GM12891 (cell line): Measurements from ENCODE around the gene KCNMB2.

Source experiments
- DNase-seq: peaks from one replicate; pipeline ENCODE4 v3.0.0; 2011; ENCODE audit warnings: low spot score; ENCODE audit not compliant: insufficient read length
- FAIRE-seq: peaks from 2 replicates; lab custom pipeline; 2011; peaks lifted over from hg19 to GRCh38; lab: Jason Lieb, UNC
- PAX5 ChIP-seq: IDR thresholded peaks from 2 replicates; pipeline ENCODE4 v1.6.1; 2011; ENCODE audit warnings: low read length, moderate library complexity, mild to moderate bottlenecking; ENCODE audit not compliant: insufficient read depth, severe bottlenecking
- POLR2A ChIP-seq: IDR thresholded peaks from 2 replicates; pipeline ENCODE4 v1.6.1; 2011; ENCODE audit warnings: low read depth, low read length, control low read depth
- POLR2AphosphoS5 ChIP-seq: IDR thresholded peaks from 2 replicates; pipeline ENCODE4 v1.6.1; 2011; ENCODE audit warnings: low read depth, low read length, control low read depth
- POU2F2 ChIP-seq: IDR thresholded peaks from 2 replicates; pipeline ENCODE4 v1.6.1; 2011; ENCODE audit warnings: low read depth, mild to moderate bottlenecking, control low read depth, low read length, moderate library complexity
- SPI1 ChIP-seq: IDR thresholded peaks from 2 replicates; pipeline ENCODE4 v1.6.1; 2011; ENCODE audit warnings: low read depth, low read length, control low read depth
- TAF1 ChIP-seq: IDR thresholded peaks from 2 replicates; pipeline ENCODE4 v1.6.1; 2011; ENCODE audit warnings: low read depth, low read length, control low read depth

Gene KCNMB2

DNA sequence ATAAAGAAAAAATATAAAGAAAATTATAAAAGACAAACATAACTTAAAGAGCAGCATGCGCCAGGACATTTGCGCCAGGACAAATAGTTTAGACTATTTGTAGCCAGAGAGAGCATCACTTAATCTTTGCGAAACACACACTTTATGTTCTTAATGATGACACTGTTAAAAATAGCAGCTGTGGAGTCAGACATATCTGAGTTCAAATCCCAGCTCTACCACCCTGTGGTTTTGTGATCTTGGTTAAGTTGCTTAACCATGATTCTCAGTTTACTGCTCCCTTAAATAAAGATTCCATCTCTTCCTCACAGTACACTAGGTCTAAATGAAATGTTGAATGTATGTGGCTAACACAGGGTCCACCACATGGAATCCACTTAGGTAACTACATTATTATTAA lies 31.4 kb downstream of the KCNMB2 start:
- no peak for TF ChIP-seq PAX5
- TF ChIP-seq SPI1 = no peak
- no peak for TF ChIP-seq TAF1
- TF ChIP-seq POU2F2 = no peak
- no peak for TF ChIP-seq POLR2A
- no peak for TF ChIP-seq POLR2AphosphoS5
- FAIRE-seq = no peak
- no peak for DNase-seq

DNA sequence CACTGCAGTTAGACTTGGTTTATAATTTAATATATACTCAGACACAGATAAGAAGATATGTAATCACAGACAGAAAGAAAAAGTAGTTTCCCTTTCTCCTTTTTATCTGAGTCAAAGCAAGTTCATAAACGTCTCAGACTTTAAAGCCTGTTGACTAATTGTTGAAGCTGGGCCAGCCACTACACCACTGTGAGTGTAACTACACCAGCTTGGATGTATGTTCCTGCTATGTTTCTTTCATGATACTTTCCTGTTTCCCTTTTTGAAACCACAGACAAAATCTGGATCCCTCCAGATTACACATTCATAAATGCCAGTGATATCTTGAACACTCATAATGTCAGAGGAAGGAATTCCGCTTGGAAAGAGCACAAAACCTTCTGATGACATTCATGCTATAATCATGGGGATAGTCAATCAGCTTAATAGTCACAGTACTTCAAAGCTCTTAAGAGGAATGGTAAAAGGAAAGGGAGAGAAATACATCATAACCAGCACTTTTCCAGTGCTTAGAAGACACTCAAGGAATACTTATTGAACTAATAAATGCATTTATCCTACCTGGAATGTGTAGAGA lies 32.0 kb downstream of the KCNMB2 start:
- TF ChIP-seq PAX5 (no peak), SPI1 (0 out of 2 replicates have a peak, but pooled peaks have one; percentile 3), POU2F2 (no peak)
- DNase-seq (no peak), FAIRE-seq (no peak)

DNA sequence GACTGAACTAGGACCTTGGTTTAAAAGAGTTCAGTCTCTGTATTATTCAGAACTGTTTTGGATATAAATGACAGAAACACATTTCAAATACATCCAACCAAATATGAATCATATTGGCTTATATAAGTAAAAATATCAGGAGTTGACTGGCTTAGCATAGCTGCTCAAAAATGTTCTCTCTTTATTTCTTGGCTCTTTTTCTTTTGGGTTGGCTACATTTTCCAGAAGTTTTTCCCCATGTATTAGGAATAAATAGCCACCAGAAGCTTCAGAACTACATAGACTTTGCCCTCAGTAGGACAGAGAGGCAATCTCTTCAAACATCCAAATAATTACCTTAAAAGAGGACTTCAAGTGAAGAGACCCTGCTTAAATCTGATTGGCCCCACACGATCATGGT lies 32.7 kb downstream of the KCNMB2 start:
- DNase-seq = no peak
- FAIRE-seq = no peak
- TF ChIP-seq POLR2AphosphoS5 (no peak), POU2F2 (no peak), POLR2A (no peak), TAF1 (no peak), PAX5 (no peak), SPI1 (no peak)

DNA sequence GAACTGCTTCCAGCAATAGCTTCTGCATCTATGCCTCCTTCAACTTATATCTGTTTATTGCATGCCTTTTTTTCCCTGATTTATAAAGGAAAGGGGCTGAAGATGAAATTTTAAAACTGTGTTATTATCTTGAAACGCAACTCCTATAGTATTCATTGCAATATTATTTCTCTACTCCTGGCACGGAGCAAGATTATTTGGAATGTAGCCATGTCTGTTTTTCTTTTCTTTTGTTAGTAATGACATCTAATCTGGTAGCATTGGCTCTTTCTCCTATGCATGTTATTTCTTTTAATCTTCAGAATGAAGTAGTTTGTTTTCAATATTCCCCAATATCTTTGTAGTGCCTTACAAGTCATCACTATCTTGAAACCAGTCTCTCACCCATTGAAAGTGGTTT lies 33.6 kb downstream of the KCNMB2 start:
- TF ChIP-seq POLR2AphosphoS5 = no peak
- TF ChIP-seq POU2F2 = no peak
- no peak for TF ChIP-seq SPI1
- no peak for TF ChIP-seq TAF1
- no peak for TF ChIP-seq POLR2A
- TF ChIP-seq PAX5 = no peak
- FAIRE-seq (no peak), DNase-seq (no peak)

DNA sequence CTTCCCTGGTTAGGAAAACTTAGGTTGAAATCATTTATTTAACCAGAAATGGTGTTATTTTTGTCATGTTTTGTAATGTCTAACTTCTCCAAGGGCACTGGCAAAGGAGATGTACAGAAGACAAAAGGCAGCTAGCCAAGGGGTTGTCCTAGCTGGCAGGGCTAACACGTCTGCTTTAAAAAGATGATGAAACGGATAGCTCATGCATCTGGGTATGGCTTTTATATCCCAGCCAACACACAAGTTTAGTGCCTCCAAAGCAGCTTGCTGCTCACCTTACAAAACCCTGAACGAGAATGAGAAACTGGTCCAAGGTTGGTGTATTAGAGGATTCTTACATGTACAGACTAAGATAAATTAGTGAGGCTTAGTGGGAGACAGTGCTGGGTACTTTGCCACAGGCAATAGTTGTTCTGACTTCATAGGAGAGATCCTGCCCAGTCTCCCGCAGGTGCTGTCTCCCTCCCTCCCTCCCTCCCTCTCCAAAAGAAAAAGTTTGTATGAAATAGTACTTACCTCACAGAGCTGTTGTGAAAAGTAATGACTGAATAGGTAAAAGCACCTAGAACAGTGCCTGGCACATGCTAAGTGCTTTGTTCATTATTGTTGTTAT lies 47.8 kb downstream of the KCNMB2 start:
- FAIRE-seq (peak; percentile 35), DNase-seq (no peak)
- TF ChIP-seq POLR2AphosphoS5 (no peak), TAF1 (no peak), POLR2A (no peak)

DNA sequence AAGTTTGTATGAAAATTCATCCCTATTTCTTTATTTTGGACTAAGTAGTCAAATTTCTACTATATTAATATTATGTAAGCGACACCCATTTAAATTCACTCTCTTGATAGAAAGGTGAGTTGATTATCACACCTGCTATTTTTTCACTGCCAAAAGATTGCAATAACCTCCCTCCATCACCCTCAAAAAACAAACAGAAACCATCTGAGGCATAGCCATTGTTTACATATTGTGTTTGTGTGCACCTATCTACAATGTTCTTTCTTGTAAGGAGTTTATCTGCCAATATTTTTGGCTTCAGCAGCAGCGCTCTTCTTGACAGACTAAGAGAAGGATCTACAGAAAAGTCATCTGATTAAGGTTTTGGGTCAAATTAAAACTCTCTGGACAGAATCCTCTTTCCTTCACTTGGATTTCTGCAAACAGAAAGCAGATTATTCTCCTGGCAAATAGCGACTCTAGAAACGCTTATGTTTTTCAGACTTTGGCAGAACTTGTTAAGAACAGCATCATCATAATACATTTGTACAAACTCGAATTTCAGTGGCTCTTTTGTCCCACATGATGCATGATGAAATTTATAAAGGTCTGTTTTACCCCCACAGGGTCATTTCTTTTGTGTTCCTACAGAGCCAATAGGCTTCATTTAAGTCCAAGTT lies 48.6 kb downstream of the KCNMB2 start:
- FAIRE-seq (no peak), DNase-seq (no peak)
- TF ChIP-seq TAF1 (no peak), POU2F2 (no peak), POLR2AphosphoS5 (no peak), SPI1 (no peak), POLR2A (no peak), PAX5 (no peak)

DNA sequence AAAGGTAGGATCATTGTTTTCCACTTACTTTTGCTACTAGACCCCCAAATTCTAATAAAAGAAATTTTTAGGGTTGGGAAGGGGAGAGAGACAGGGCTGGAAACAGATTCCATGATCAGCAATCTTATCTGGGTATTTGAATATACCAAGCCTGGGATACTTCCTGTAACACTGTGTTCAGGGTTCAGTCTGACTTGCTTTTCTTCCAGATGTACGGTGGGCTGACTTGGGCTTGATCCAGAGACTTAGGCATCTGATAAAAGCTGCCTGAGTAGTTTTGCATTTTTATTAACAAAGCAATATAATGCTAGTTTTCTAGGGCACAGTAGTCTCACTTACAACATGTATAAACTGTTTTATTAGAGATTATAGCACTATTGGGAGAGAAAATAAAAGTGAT lies 49.2 kb downstream of the KCNMB2 start:
- FAIRE-seq = no peak
- TF ChIP-seq POLR2AphosphoS5 = no peak
- TF ChIP-seq PAX5 = no peak
- TF ChIP-seq TAF1 = no peak
- no peak for TF ChIP-seq POLR2A
- TF ChIP-seq SPI1 = no peak

DNA sequence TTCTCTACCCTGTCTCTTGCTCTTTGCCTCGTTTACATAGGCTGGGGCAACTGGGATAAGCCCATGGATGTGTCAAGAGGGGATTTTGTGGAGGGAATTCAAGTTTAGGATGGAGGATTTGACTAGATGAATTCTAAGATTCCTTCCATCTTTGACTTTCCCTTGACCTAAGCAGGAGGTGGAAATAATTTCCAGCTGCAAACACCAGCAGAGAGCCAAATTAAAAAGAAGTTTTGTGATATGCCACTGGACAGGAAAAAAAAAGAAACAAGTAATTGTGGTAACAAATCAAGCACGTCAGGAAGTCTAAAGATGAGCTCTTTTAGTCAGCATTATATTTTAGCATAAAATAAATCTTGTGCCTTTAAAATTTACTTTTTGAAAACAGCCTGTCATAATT lies 49.8 kb downstream of the KCNMB2 start:
- TF ChIP-seq POU2F2 = no peak
- TF ChIP-seq PAX5 = no peak
- TF ChIP-seq SPI1 = no peak
- TF ChIP-seq POLR2AphosphoS5 = no peak
- TF ChIP-seq POLR2A = no peak
- TF ChIP-seq TAF1 = no peak
- no peak for FAIRE-seq
- no peak for DNase-seq

More for the DNA sequence above, 49.2 kb downstream of the KCNMB2 start:
- DNase-seq = no peak

DNA sequence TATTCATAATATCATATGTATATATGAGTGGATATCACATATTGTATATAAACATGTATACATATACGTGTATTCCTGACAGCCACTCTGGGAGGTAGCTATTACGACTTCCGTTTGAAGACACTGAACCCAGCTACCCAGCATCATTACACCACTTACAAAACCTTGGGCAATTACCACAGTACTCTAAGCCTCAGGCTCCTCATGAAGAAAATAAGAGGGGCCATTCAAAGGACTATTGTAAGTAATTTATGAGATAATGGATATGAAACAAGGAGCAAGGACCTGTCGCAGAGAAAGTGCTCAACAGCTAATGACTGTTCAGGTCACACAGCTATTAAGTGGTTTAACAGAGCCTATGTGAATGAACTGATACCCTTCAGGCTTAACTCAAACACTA lies 52.4 kb downstream of the KCNMB2 start:
- no peak for DNase-seq
- FAIRE-seq = no peak
- TF ChIP-seq POU2F2 = no peak
- TF ChIP-seq PAX5 = no peak
- no peak for TF ChIP-seq POLR2A
- TF ChIP-seq POLR2AphosphoS5 = no peak
- TF ChIP-seq SPI1 = no peak
- TF ChIP-seq TAF1 = no peak

DNA sequence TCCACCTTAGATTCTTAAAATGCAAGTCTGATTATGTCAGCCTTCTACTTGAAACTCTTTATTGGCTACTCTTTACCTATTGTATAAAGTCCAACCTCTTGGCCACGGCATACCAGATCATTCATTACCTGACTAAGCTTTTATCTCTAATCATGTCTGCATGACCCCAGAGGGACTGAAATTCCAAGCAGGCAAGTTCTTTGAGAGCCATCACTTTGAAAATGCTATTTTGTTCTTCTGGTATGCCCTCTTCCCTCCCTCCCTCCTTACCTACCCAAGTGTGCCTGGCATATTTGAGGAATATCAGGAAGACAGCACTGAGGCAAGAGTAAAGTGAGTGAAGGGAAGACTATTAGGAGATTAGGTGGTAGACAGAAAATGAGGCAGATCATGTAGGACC lies 57.5 kb downstream of the KCNMB2 start:
- no peak for TF ChIP-seq TAF1
- no peak for TF ChIP-seq SPI1
- TF ChIP-seq POLR2AphosphoS5 = no peak
- no peak for TF ChIP-seq POLR2A
- no peak for TF ChIP-seq PAX5
- TF ChIP-seq POU2F2 = no peak
- FAIRE-seq = no peak
- DNase-seq = no peak
